SKM-1 (cell line): Measurements from ENCODE around the gene TGM2.

Experiments
- DNase-seq: peaks from one replicate; lab custom pipeline; 2025; ENCODE audit not compliant: unreplicated experiment; lab: John Stamatoyannopoulos, UW

The TGM2 gene

DNA sequence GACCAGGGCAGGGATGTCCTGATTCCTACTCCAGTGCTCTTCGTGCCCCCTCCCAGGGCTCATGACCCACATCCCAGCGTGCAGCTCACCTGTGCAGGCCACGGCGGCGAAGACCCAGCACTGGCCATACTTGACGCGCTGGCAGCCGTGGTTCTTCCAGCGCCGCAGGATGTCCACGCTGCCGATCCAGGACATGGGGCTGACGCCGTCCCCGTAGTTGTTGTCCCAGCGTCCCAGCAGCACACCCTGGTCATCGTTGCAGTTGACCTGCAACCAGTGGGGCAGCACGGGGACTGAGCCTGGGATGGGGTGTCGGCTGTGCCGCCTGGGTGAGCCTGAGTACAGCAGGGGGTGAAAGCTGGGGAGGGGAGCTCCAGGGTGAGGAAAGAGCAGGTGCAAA lies 18.4 kb downstream of the TGM2 start:
- no peak for DNase-seq

DNA sequence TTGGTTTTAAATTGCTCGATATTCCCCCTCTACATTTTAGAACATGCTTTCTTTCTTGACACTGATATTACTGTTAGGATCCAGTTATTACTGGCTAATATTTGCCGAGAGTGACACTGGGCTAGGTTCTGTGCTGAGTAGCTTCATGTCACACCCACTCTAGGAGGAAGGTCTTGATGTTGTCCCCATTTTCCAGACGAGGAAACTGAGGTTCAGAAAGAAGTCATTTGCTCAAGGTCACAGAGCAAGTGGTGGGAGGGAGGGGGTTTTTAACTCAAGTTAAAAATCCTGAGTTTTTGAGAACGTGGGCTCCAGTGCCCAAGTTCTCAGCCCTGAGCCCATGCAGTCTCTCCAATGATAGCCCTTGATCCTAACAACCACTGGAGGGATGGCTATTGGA lies 18.9 kb downstream of the TGM2 start:
- no peak for DNase-seq

DNA sequence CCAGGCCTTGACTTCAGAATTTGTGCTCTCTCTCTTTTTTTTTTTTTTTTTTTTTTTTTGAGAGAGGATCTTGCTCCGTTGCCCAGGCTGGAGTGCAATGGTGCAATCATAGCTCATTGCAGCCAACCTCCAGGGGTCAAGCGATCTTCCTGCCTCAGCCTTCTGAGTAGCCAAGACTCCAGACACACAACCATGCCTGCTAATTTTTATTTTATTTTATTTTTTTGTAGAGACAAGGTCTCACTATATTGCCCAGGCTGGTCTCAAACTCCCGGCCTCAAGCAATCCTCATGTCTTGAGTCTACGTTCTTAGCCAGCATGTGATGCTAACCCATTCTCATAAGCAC lies 19.4 kb downstream of the TGM2 start:
- DNase-seq = no peak

DNA sequence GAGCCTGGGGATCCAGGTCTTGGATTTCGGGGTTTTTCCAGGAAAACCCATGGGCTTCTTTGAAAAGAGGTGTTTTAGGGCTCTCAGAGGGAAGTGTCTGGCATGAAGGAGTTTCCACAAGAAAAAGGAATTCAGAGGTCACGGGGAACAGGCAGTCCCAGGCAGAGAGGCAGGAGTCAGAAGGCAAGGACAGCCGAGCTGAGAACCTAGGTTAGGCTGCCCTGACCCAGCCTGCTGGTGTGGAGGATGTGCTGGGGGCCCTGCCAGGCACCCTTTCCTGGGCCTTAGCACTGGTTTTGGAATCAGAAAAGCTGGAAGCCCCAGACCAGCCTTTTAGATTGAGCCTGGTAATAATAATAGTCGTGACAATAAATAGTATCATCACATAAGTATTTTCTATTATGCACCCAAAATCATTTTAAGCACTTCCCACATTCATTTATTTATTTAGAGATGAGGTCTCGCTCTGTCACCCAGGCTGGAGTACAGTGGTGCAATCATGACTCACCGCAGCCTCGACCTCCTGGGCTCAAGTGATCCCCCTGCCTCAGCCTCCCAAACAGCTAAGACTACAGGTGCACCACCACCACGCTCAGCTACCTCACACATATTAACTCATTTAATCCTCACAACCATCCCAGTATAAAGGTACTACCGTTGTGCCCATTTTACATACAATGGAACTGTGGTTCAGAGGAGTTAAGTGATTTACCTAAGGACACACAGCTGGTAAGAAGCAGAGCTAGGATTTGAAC lies 19.9 kb downstream of the TGM2 start:
- no peak for DNase-seq

DNA sequence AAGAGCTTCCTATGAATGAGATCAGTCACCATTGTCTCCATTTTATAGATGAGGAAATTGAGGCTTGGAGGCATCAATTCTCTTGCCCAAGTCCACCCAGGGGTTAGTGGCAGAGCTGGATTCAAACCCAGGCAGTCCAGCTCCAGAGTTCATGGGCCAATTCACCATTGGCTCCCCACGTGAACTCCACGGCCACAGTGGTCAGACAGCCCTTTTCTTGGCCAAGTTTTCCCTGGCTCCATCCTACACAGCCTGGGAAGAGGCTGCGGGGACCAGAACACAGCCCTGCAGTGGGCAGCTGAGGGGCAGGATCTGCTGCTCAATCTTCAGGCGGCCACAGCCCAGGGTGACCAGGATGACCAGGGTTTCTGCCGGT lies 20.5 kb downstream of the TGM2 start:
- no peak for DNase-seq

DNA sequence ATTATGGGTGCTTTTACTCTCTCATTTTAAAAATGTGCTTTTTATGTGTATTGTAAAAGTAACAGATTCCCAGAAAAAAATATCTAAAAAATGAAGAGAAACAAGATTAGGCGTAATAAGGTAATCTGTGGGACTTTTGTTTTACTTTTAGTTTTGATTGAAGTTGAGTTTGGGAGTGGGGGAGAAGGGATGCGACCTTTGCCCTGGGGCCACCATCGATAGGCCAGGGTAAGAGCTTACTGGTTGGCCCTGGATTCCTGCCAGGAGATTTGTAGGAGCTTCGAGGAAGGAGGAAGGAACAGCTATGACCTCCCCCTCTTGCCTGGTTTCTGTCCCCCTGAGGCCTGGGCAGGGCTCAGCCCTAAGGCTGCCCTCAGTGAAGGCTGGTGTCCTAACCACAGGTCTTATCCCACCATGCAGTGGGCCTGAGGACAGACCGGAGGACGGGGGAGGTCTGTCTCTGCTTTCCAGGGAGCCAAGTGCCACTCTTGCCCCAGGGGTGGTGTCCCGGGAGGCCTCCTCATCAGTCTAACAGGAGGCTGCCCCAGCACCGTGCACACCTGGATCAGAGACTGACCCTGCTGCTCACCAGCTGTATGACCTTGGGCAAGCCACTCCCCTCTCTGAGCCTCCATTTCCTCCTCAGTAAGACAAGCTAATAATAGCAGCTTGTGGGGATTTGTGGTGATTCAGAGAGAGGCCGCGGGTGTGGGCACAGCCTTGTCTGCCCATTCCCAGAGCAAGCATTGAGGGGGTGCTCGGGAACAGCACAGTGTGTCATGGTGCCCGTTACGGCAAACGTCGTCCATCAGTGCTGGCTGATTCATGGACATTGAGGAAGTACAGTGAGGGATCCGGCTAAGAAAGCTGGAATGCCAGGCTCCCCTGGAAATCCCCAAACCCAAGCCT lies 21.2 kb downstream of the TGM2 start:
- peak; percentile 22 for DNase-seq

DNA sequence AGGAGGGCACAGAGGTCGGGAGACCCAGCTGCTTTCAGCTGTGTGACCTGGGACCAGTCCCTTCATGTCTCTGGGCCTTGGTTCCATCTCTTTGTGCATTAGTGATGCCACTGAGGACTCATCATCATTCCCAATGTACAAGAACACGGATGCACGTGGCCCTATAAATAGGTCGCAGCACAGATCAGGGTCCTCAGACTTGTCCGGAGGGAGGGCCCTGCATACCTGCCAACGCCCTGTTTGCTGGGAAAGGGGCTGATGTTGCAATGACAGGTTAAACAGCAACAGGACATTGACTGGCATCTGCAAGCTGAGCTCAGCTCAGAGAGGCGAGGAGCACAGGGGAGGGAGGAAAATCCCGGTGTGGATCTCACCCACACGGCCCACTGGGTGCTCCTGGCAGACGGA lies 21.8 kb downstream of the TGM2 start:
- DNase-seq = no peak

DNA sequence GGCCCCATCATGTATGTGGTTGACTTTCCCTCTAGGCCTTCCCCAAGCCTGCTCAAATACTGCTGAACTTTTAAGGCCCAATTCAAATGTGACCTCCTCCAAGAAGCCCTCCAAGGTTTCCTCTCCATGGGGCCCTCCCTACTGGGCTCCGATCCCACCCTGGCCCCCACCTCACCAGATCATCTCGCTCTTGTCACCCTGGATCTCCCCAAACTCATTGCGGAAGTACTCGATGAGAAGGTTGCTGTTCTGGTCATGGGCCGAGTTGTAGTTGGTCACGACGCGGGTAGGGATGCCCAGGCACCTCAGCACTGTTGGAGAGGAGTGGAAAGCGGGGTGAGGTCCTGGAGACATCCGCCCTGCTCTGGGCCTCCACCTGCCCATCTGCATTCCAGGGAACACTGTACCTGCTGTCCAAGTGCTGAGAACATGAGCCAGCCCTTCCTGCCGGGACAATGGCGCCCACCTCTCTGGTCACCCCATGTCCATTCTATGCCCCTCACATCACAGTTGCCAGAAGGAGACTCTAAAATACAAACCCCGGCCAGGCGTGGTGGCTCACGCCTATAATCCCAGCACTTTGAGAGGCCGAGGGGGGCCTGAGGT lies 23.1 kb downstream of the TGM2 start:
- no peak for DNase-seq

DNA sequence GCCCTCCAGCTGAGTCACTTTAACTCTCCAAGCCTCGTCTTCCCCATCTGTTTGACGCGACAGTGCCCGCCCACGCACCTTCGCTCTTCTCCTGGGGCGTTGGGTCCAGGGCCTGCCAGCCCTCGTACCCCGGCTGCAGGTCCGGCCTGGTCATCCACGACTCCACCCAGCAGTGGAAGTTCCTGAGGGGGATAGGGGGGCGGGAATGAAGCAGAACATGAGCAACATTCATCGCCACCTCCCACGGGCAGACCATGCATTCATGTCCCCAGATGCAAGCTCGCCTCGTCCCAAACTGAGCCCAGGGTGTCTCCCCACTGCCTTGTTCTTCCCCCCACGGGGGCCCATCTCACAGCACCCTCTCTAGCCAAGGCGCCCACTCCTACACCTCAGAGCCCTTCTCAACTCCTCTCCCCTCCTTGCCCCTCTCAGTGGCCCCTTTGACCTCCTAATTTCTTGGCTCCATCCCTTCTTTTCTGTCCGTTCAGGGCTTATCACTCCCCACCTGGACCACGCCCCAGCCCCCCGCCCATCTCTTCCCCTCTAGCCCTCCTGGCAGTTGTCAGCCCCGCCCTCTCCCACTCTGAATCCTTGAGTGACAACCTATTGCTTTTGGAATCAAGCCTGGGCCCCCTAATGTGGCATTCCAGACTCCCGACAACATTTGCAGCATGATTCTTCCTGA lies 23.7 kb downstream of the TGM2 start:
- DNase-seq = no peak

DNA sequence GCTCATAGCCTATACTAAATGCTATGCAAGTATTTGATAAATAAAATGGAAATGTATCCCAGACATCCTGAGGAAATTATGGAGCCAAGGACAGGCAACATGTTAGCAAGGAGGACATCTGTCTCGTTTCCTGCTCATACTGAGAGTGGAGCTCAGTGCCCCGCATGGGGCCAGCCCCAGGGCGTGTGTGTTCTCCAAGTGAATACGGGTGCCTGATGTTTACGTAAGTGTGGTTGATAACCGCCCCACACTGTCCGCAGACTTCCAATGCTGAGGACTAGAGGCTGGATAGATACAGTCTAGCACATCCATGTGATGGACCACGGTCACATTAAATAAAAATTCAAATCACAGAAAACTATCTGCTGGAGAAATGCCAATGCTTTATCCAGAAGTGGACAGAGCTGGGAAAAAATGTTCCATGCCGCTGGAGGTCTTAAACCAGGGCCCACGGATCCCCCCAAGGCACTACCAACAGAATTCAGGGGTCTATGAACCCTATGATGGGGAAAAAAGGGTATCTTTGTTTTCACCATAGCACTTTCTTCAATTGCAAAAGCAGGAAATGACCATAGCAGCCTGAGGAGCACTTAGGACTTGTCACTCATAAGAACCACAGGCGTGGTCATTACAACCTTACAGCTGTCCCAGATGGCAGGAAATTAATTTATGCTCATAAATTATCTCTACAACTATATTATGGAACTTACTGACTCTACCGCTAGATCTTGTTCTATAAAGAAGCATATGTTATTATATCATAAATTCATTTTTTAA lies 24.9 kb downstream of the TGM2 start:
- no peak for DNase-seq

DNA sequence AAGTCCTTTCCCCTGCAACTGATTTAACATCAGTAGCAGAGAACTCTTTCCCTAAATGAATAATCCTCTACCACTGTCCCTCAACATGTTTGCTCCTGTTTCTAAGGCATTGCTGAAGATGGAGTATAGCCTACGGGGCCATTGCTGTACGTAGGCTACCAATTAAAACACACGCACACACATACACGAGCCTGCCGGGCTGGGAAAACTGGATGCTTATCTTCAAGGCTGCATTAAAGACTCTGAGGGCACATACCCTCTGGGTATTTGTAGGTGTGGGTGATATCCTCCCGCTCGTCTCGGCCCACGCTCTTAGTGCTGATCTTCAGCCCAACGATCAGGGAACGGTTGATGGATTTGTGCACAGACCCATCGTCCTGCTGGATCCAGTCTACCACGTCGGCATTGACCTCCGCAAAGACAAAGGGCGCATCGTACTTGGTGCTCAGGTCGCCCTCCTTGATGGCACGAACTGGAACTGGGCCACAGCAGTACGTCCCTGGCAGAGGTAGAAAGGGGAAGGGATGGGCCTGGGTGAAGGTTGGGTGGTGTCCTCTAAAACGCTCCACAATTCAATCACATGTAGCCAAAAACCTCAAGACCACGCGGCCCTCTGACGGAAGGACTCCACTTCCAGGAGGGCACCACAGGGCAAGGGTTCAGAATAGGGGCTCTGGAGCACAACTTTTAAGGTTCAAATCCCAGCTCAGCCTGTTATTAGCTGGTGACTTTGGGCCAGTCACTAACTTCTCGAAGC lies 25.7 kb downstream of the TGM2 start:
- DNase-seq = no peak

DNA sequence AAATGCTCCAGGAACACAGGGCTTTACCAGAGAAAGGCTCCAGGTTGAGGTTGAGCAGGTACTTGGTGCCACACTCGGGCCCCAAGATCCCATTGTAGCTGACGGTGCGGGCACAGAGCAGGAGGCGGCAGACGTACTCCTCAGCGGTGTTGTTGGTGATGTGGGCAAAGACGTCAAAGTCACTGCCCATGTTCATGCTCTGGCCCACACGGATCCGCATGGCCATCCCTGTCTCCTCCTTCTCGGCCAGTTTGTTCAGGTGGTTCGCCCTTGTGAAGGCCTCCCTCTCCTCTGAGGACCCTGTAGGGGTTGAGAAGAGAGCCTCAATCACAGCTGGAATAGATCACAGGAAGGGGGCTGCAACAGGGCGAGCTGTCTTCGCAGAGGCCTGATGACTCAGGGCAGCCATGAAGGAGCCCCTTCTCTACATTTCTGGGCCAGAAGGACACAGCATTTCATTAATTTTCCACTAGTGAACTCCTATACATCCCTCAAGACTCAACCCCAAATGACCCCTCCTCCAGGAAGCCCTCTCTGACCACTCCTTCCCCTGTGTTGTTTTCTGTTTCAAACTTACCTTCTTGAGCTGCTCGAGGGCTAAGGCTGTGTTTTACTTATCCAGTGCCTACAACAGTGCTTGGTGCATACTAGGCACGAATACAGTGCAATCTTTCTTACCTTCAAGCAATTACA lies 26.8 kb downstream of the TGM2 start:
- DNase-seq = no peak

DNA sequence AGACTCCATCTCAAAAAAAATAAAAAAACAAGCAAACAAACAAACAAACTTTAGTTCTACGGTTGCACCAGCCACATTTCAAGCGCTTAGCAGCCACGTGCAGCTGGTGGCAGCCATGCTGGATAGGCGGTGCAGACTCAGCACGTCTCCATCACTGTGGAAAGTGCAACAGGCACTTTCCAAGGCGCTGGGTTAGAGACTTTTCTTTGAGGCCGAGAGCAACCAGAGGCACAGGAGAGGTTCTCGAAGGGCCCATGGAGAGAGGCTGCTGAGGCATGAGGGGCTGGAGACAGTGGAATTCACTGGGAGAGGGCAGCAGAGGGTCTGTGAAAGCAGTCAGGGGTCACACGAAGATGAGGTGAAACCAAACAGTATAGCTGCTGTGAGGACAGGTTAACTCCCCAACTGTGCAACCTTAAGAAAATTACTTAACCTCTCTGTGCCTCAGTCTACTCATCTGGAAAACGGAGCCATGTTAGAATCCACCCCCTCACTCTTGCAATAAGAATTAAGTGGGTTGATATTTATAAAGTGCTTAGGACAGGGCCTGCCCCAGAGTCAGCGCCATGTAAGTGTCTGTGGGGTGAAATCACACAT lies 27.5 kb downstream of the TGM2 start:
- no peak for DNase-seq

DNA sequence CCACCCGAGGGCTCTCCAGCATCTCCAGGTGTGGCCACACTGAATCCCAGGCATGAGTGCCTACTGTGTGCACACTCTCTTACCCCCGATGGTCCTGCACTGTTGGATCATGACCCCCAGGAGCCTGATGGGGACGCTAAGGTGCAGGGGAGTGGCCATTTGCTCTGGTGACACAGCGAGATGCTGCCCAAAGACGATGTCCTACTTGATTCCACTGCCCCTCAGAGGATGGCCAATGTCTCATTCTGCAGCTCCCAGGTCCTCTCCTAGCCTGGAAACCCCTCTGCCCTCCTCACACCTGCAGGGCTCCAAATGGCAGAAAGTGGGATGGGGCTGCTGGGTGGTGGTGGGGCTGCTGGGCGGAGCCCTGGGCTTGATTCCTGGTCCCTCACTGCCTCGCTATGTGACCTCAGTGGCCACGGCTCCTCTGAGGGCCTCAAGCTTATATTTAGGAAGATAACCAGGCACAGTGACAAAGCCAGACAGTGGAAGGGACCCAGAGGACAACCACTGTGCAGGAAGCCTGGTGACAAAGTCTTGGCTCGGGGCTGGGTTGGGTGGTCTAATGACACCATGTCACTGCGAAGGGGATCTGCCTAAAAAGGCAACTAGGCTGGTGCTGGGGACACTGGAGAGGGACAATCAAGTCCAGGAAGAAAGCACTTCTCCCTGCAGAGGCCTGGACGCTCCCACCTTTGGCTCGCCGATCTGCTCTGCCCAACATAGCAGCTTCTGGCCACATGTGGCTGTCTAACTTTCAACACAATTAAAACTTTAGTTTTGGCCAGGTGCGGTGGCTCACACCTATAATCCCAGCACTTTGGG lies 28.4 kb downstream of the TGM2 start:
- DNase-seq = no peak

DNA sequence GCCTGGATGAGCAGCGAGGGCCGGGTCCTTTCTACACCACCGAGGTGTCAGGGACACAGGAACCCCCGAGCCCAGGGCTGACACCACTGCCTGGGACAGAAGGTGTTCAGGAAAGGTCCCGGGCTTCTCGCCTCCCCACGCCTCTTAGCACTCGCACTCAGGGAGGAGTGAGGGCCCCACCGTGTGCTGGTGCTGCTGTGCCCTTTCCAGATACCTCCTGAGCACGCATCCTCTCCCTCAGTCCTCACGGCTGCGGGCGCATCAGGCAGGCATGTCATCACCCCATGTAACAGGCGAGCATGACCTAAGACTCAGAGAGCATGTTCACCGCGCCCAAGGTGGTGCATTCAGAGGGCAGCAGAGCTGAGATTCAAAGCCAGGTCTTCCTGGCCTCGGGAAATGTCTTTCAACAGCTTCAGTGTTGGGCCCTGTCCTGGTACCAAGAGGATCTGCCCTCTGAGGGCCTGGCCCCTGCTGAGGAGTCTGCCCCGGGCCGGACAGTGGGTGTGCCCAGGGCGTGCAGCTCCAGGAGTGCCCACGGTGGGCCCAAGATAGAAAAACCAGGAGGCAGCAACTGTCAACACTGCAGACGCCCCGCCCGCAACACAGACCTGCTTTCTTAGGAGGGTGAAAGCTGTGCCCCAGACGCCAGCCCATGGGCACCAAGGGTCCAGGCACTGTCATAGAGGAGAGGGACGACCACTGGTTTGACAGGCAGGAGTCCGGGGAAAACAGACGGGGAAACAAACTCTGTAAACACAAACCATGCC lies 29.2 kb downstream of the TGM2 start:
- DNase-seq = no peak

DNA sequence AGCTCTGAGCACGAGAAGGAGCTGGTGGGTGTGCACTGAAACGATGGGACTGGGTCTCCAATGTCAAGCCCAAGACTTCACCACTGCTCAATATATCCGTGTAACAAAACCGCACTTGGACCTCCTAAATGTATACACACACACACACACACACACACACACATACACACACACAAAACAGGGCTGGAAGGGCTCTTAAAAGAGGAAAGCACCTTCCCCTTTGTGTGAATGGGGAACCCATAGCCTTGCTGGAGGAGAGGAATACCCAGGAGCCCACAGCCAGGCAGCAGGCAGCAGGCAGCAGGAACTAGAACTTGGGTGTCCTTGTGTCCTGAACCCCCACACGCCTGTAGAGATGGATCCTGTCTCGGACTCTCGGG lies 29.8 kb downstream of the TGM2 start:
- DNase-seq = no peak

DNA sequence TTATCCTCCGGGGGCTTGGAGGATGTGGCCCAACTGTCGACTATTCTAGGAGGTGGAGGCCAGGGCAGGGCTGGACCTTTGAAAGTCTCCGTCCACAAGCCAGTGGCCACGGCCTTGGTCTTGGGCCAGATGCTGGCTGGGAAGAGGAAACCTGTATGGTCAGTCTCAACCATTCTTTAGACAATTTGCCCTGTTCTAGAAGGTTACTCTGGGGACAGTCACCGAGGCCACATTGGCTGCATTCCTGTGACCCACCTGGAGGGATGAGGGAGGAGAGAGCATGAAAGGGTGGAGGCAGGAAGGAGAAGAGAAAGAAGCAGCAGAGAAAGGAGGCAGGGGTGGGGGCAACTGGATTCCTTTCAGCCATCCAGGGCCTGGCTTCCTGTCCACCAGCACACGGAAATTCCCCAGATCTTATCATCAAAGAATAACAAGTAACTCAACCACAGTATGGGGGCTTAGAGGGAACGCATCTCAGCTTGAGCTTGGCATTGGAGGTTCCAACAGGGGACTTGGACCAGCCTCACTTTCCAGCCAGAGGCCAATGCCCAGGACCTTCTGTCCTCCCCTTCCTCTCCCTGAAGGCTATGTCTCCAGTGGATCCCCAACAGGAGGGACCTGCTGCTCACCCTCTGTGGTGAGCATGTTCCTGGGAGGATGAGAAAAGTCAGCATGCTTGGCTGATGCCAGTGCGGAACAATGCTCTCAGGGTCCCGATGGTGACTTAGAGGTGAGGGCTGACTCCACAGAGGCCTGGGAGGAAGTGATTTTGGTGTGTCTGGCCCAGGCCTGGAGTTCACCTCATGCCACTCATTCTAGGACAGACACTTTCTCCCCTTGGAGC lies 30.4 kb downstream of the TGM2 start:
- no peak for DNase-seq
